Endothelial cell of umbilical vein (primary cell): Measurements from ENCODE around the gene SNRPA. TPM values are rescaled to one million over a fixed set of nuclear protein-coding genes. Genes with fewer than 3 reads are reported as not detected.

ENCODE experiments used
- BruUV-seq: library from RNA; stranded (reverse); fragments of 400-500 nt; replicated peaks from 2 replicates; lab custom pipeline; 2021; lab: Mats Ljungman, UMichigan
- CTCF ChIA-PET: fragments of 300-600, 350-600 bp; sonication (Branson Sonifier 250); formaldehyde crosslinking; loops from one replicate; lab custom pipeline; 2021; ENCODE audit warnings: antibody characterized with exemption, inconsistent platforms; lab: Charles Lee
- POLR2A ChIA-PET: fragments of 300-600, 350-600 bp; sonication (Branson Sonifier 250); formaldehyde crosslinking; loops from one replicate; lab custom pipeline; 2021; ENCODE audit warnings: antibody characterized with exemption, inconsistent platforms; lab: Charles Lee
- DNase-seq: peaks from one replicate; pipeline ENCODE4 v3.0.0-alpha.2; 2011; ENCODE audit warnings: low read depth, low spot score
- FAIRE-seq: peaks from 2 replicates; lab custom pipeline; 2011; peaks lifted over from hg19 to GRCh38; lab: Jason Lieb, UNC
- H2AFZ ChIP-seq: 2 replicates; pipeline ENCODE4 v1.6.0; 2012; ENCODE audit warnings: low read depth, low read length, control low read depth, inconsistent platforms
- H3K27ac ChIP-seq: 2 replicates; pipeline ENCODE4 v1.5.1; 2011; ENCODE audit warnings: low read depth, mild to moderate bottlenecking, control low read depth, low read length, moderate library complexity; ENCODE audit not compliant: insufficient read depth
- H3K27me3 ChIP-seq, 2 experiments: 2 replicates each; pipeline versions ENCODE4 v1.6.0 to v1.6.1; 2011; ENCODE audit warnings: low read length in 2 of 2, mixed read lengths in 1 of 2; ENCODE audit not compliant: control insufficient read depth in 2 of 2, insufficient read depth in 2 of 2
- H3K36me3 ChIP-seq, 2 experiments: 2 replicates in 1 of 2; 3 replicates in 1 of 2; pipeline ENCODE4 v1.5.1; 2011; ENCODE audit warnings: low read length in 2 of 2, mild to moderate bottlenecking in 1 of 2, moderate library complexity in 1 of 2; ENCODE audit not compliant: control insufficient read depth in 2 of 2, insufficient read depth in 2 of 2; ENCODE audit errors: extremely low read depth in 1 of 2
- H3K4me1 ChIP-seq: 3 replicates; pipeline ENCODE4 v1.5.1; 2011; ENCODE audit warnings: mild to moderate bottlenecking, low read length; ENCODE audit not compliant: control insufficient read depth, insufficient read depth; ENCODE audit errors: extremely low read depth
- H3K4me2 ChIP-seq: 2 replicates; pipeline ENCODE4 v1.6.1; 2011; ENCODE audit warnings: low read length, control low read depth, mixed read lengths; ENCODE audit not compliant: insufficient read depth
- H3K4me3 ChIP-seq, 3 experiments: fragments of 200-600 bp in 1 of 3; sonication (generic), shearing (Covaris generic) in 1 of 3; replicated peaks in 1 of 3; 2 replicates each; pipeline ENCODE4 v1.5.1; 2011 to 2016; ENCODE audit warnings: control low read depth in 3 of 3, low read length in 3 of 3, mild to moderate bottlenecking in 2 of 3, inconsistent platforms in 1 of 3, low read depth in 1 of 3, moderate library complexity in 1 of 3; ENCODE audit not compliant: insufficient read depth in 1 of 3
- H3K79me2 ChIP-seq: 2 replicates; pipeline ENCODE4 v1.6.0; 2012; ENCODE audit warnings: low read length, inconsistent platforms; ENCODE audit not compliant: control insufficient read depth, insufficient read depth
- H3K9ac ChIP-seq: replicated peaks from 2 replicates; pipeline ENCODE3; 2011; ENCODE audit warnings: low read length, control low read depth; ENCODE audit not compliant: insufficient read depth; ENCODE audit errors: extremely low read depth
- H3K9me1 ChIP-seq: replicated peaks from 3 replicates; pipeline ENCODE4 v1.6.0; 2011; ENCODE audit warnings: mild to moderate bottlenecking, low read length; ENCODE audit not compliant: control insufficient read depth, insufficient read depth; ENCODE audit errors: extremely low read depth
- H3K9me3 ChIP-seq: replicated peaks from 2 replicates; pipeline ENCODE4 v1.5.1; 2012; ENCODE audit warnings: low read length, inconsistent platforms; ENCODE audit not compliant: control insufficient read depth, insufficient read depth
- H4K20me1 ChIP-seq: replicated peaks from 2 replicates; pipeline ENCODE3; 2011; ENCODE audit warnings: mild to moderate bottlenecking, low read length; ENCODE audit not compliant: control insufficient read depth, insufficient read depth; ENCODE audit errors: extremely low read depth
- EZH2 ChIP-seq: IDR thresholded peaks from 2 replicates; pipeline ENCODE4 v1.6.1; 2012; ENCODE audit warnings: borderline replicate concordance, low read depth, mild to moderate bottlenecking, moderate library complexity, low read length, inconsistent platforms; ENCODE audit not compliant: severe bottlenecking
- FOS ChIP-seq: IDR thresholded peaks from 2 replicates; pipeline ENCODE4 v1.6.1; 2011; ENCODE audit warnings: mild to moderate bottlenecking, low read length, moderate library complexity, borderline replicate concordance; ENCODE audit not compliant: insufficient read depth
- GATA2 ChIP-seq: IDR thresholded peaks from 2 replicates; pipeline ENCODE4 v1.7.0; 2011; ENCODE audit warnings: low read depth, mild to moderate bottlenecking, moderate library complexity, mixed read lengths, low read length; ENCODE audit not compliant: insufficient read length, insufficient read depth
- JUN ChIP-seq: IDR thresholded peaks from 2 replicates; pipeline ENCODE4 v1.6.1; 2011; ENCODE audit warnings: borderline replicate concordance, low read depth; ENCODE audit not compliant: insufficient read length, insufficient read depth
- MAX ChIP-seq: IDR thresholded peaks from 2 replicates; pipeline ENCODE4 v1.6.1; 2011; ENCODE audit not compliant: insufficient read depth, insufficient read length
- MYC ChIP-seq: IDR thresholded peaks from one replicate; pipeline ENCODE4 v1.6.1; 2011; ENCODE audit warnings: mild to moderate bottlenecking, low read depth, low read length
- POLR2A ChIP-seq: IDR thresholded peaks from 2 replicates; pipeline ENCODE4 v1.6.1; 2012; ENCODE audit warnings: low read depth, mild to moderate bottlenecking, control low read depth, low read length
- POLR2AphosphoS5 ChIP-seq: IDR thresholded peaks from 2 replicates; pipeline ENCODE4 v1.6.1; 2012; ENCODE audit warnings: low read depth, mild to moderate bottlenecking, control low read depth, low read length, moderate library complexity; ENCODE audit not compliant: insufficient read depth
- dilution Hi-C: fragments of 300-500 bp; cut with MboI; formaldehyde crosslinking; loops from one replicate; pipeline ENCODE4 v1.15.0; 2019; ENCODE audit warnings: low sequenced_read_pairs; ENCODE audit not compliant: extremely low pct_ligation_motif_present
- intact Hi-C: fragments of 100-400 bp; cut with micrococcal nuclease; formaldehyde crosslinking; loops from one replicate; pipeline ENCODE4 v1.10.0; 2022
- polyA plus RNA-seq, 4 experiments: library from polyadenylated mRNA; depleted of rRNA in 3 of 4; stranded (reverse) in 3 of 4; unstranded in 1 of 4; fragments of >200 nt; gene quantifications; 2 replicates each; pipeline versions ENCODE4 v1.2.1 to v1.2.3, GENCODE V29; 2011 to 2012; ENCODE audit warnings: missing spikeins in 1 of 4
- total RNA-seq: library from RNA; stranded (reverse); gene quantifications from 2 replicates; pipeline ENCODE4 v1.2.3, GENCODE V29; 2021
- TF ChIP-seq, protein P1 (sequence below), 2 donors: IDR thresholded peaks; 1 replicate in 1 of 2; 2 replicates in 1 of 2; pipeline ENCODE4 v1.5.1; 2011; ENCODE audit warnings: low read length in 2 of 2, mild to moderate bottlenecking in 2 of 2, moderate library complexity in 2 of 2, control low read depth in 1 of 2, inconsistent platforms in 1 of 2, low read depth in 1 of 2; ENCODE audit not compliant: insufficient read depth in 1 of 2; ENCODE audit errors: extremely low read depth in 1 of 2

SNRPA gene
- total and polyA plus RNA-seq, 2 donors (not counting 3 experiments of a cell fraction or from before 2014, with no cell fraction given): 84.6 to 131 TPM

DNA sequence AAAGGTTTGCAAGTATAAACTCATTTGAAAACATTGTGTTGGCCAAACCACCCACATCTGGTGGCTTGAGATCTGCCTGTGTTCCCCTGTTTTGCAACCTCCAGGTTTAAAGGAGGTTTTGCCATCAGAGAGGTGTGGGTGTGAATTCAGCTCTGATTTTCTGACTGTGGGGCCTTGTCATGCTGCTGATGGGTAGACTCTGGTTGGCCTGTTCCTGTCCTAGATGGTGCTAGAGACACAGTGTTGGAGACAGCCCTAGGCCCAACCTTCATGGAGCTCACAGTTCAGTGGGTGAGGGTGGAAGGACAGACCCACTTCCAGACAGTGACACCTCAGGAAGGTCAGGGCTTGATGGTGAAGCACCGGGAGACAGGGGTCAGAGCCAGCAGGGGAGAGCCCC, 34.5 kb downstream of the SNRPA start:
- no peak overlapping the region for H3K4me3 ChIP-seq
- CTCF ChIA-PET: interaction anchor here (1.1 to 1.7 kb wide), 2 partner anchors 13 to 35 kb away, joined by 3 to 5 read pairs; partner anchors contain the start of genes ACTMAP and EGLN2
- BruUV-seq: no TSS peak
- H2AFZ ChIP-seq: no peak overlapping the region
- TF ChIP-seq FOS: no peak
- TF ChIP-seq POLR2A: no peak
- TF ChIP-seq EZH2: no peak
- TF ChIP-seq POLR2AphosphoS5: no peak
- TF ChIP-seq GATA2: no peak
- TF ChIP-seq MAX: no peak
- TF ChIP-seq JUN: no peak
- TF ChIP-seq, protein P1, sequence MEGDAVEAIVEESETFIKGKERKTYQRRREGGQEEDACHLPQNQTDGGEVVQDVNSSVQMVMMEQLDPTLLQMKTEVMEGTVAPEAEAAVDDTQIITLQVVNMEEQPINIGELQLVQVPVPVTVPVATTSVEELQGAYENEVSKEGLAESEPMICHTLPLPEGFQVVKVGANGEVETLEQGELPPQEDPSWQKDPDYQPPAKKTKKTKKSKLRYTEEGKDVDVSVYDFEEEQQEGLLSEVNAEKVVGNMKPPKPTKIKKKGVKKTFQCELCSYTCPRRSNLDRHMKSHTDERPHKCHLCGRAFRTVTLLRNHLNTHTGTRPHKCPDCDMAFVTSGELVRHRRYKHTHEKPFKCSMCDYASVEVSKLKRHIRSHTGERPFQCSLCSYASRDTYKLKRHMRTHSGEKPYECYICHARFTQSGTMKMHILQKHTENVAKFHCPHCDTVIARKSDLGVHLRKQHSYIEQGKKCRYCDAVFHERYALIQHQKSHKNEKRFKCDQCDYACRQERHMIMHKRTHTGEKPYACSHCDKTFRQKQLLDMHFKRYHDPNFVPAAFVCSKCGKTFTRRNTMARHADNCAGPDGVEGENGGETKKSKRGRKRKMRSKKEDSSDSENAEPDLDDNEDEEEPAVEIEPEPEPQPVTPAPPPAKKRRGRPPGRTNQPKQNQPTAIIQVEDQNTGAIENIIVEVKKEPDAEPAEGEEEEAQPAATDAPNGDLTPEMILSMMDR (IDR thresholded peaks at IDR 0.05; ENCODE audit: extremely low read depth in 1 of 2, insufficient read depth in 1 of 2, low read depth in 1 of 2, low read length in 2 of 2): no peak
- TF ChIP-seq MYC: no peak
- peaks cover 0 to 7% of the 10 kb centered on the region in 2 experiments for H3K36me3 ChIP-seq
- FAIRE-seq (no peak), DNase-seq (no peak)
- H3K9me3 ChIP-seq: no peaks in the 10 kb centered on the region
- no peaks in the 10 kb centered on the region for H4K20me1 ChIP-seq
- POLR2A ChIA-PET: no interaction called here
- intact Hi-C loops: no loop called here
- no peak overlapping the region for H3K4me2 ChIP-seq
- no peaks in the 10 kb centered on the region for H3K4me1 ChIP-seq
- no peak overlapping the region for H3K27ac ChIP-seq
- dilution Hi-C loops: no loop called here
- no peak overlapping the region for H3K9ac ChIP-seq
- no peaks in the 10 kb centered on the region for H3K79me2 ChIP-seq
- H3K9me1 ChIP-seq: no peaks in the 10 kb centered on the region
- no peaks in the 10 kb centered on the region for H3K27me3 ChIP-seq
